Activated naive CD4-positive, alpha-beta T cell treated with anti-CD3 and anti-CD28 coated beads for 36 hours (primary cell): ENCODE data around the gene UST. TPM values are rescaled to one million over a fixed set of nuclear protein-coding genes. Genes with fewer than 3 reads are reported as not detected.

Experiments
- CTCF ChIA-PET: fragments of 350-600 bp; sonication (Branson Sonifier 250); formaldehyde crosslinking; loops from one replicate; lab custom pipeline; 2021; ENCODE audit warnings: antibody characterized with exemption; lab: Charles Lee
- DNase-seq: peaks from one replicate; pipeline ENCODE4 v3.0.0-alpha.2; 2020
- H3K27ac Mint-ChIP-seq: one replicate; pipeline ENCODE4 v1.8.0; 2021; ENCODE audit warnings: mild to moderate bottlenecking, mixed read lengths
- H3K27me3 Mint-ChIP-seq: one replicate; pipeline ENCODE4 v1.8.0; 2021; ENCODE audit warnings: low read depth, mixed read lengths
- H3K36me3 Mint-ChIP-seq: one replicate; pipeline ENCODE4 v1.8.0; 2021; ENCODE audit warnings: low read depth, mixed read lengths
- H3K4me1 Mint-ChIP-seq: one replicate; pipeline ENCODE4 v1.8.0; 2021; ENCODE audit warnings: low read depth, mixed read lengths
- H3K4me3 Mint-ChIP-seq: one replicate; pipeline ENCODE4 v1.8.0; 2021; ENCODE audit warnings: mild to moderate bottlenecking, moderate library complexity, mixed read lengths
- H3K9me3 Mint-ChIP-seq: one replicate; pipeline ENCODE4 v1.8.0; 2021; ENCODE audit warnings: mixed read lengths
- intact Hi-C: fragments of 100-400 bp; cut with micrococcal nuclease; formaldehyde crosslinking; loops from one replicate; pipeline ENCODE4 v1.15.1; 2023
- total RNA-seq, 2 experiments: library from RNA; stranded (reverse); gene quantifications; one replicate each; pipeline ENCODE4 v1.2.3, GENCODE V29; 2021

UST gene
- total RNA-seq, 2 experiments from 2014 or later, result 0.20 to 0.74 TPM

- intact Hi-C loops, result no loop called here
- Mint-ChIP-seq H3K27ac (no peak overlapping the region), H3K27me3 (peaks cover 16% of the 10 kb centered on the region), H3K9me3 (no peaks in the 10 kb centered on the region), H3K4me1 (no peaks in the 10 kb centered on the region), H3K4me3 (no peak overlapping the region), H3K36me3 (no peaks in the 10 kb centered on the region)
- no peak for DNase-seq
- CTCF ChIA-PET, result interaction anchor here (0.9 kb wide), 1 partner anchor 23 kb away, joined by 3 read pairs; no protein-coding TSS in a partner anchor
These were observed 48.0 kb downstream of the UST start for GRCh38 chr6:148794797-148795196.

GRCh38 chr6:148795563-148795962 is 48.7 kb downstream of the UST start:
- Mint-ChIP-seq H3K27me3 (peaks cover 16% of the 10 kb centered on the region), H3K9me3 (no peaks in the 10 kb centered on the region), H3K36me3 (no peaks in the 10 kb centered on the region), H3K4me3 (no peak overlapping the region), H3K4me1 (no peaks in the 10 kb centered on the region), H3K27ac (no peak overlapping the region)
- CTCF ChIA-PET, result no interaction called here
- DNase-seq, result no peak
- intact Hi-C loops, result no loop called here

GRCh38 chr6:148799647-148800046 is 52.8 kb downstream of the UST start:
- H3K9me3 Mint-ChIP-seq, result no peaks in the 10 kb centered on the region
- DNase-seq, result no peak
- CTCF ChIA-PET, result no interaction called here
- H3K4me1 Mint-ChIP-seq, result no peaks in the 10 kb centered on the region
- H3K27me3 Mint-ChIP-seq, result peaks cover 7% of the 10 kb centered on the region
- no peaks in the 10 kb centered on the region for H3K36me3 Mint-ChIP-seq
- no peak overlapping the region for H3K4me3 Mint-ChIP-seq
- no peak overlapping the region for H3K27ac Mint-ChIP-seq
- intact Hi-C loops, result no loop called here

GRCh38 chr6:148800536-148800935 is 53.7 kb downstream of the UST start:
- no peak for DNase-seq
- no peak overlapping the region for H3K27ac Mint-ChIP-seq
- CTCF ChIA-PET, result no interaction called here
- no peaks in the 10 kb centered on the region for H3K9me3 Mint-ChIP-seq
- intact Hi-C loops, result no loop called here
- no peaks in the 10 kb centered on the region for H3K4me1 Mint-ChIP-seq
- H3K4me3 Mint-ChIP-seq, result no peak overlapping the region
- no peaks in the 10 kb centered on the region for H3K36me3 Mint-ChIP-seq
- peaks cover 10% of the 10 kb centered on the region for H3K27me3 Mint-ChIP-seq

GRCh38 chr6:148803979-148804378 is 57.1 kb downstream of the UST start:
- CTCF ChIA-PET, result no interaction called here
- Mint-ChIP-seq H3K27me3 (peaks cover 4% of the 10 kb centered on the region), H3K4me3 (no peak overlapping the region), H3K27ac (no peak overlapping the region), H3K36me3 (no peaks in the 10 kb centered on the region), H3K4me1 (no peaks in the 10 kb centered on the region), H3K9me3 (no peaks in the 10 kb centered on the region)
- DNase-seq, result no peak
- intact Hi-C loops, result no loop called here

- no peaks in the 10 kb centered on the region for H3K4me1 Mint-ChIP-seq
- intact Hi-C loops, result no loop called here
- H3K27ac Mint-ChIP-seq, result no peak overlapping the region
- H3K27me3 Mint-ChIP-seq, result peaks cover 4% of the 10 kb centered on the region
- DNase-seq, result no peak
- no peak overlapping the region for H3K4me3 Mint-ChIP-seq
- H3K9me3 Mint-ChIP-seq, result no peaks in the 10 kb centered on the region
- H3K36me3 Mint-ChIP-seq, result no peaks in the 10 kb centered on the region
- CTCF ChIA-PET, result no interaction called here
These were observed 58.9 kb downstream of the UST start for GRCh38 chr6:148805777-148806176.

- intact Hi-C loops, result no loop called here
- CTCF ChIA-PET, result no interaction called here
- no peaks in the 10 kb centered on the region for H3K9me3 Mint-ChIP-seq
- no peaks in the 10 kb centered on the region for H3K4me1 Mint-ChIP-seq
- DNase-seq, result no peak
- H3K27me3 Mint-ChIP-seq, result peaks cover 4% of the 10 kb centered on the region
- no peaks in the 10 kb centered on the region for H3K36me3 Mint-ChIP-seq
- H3K27ac Mint-ChIP-seq, result no peak overlapping the region
- H3K4me3 Mint-ChIP-seq, result no peak overlapping the region
These were observed 61.0 kb downstream of the UST start for GRCh38 chr6:148807784-148808183.

GRCh38 chr6:148808786-148809304 is 62.0 kb downstream of the UST start:
- intact Hi-C loops, result no loop called here
- no peaks in the 10 kb centered on the region for H3K36me3 Mint-ChIP-seq
- H3K4me3 Mint-ChIP-seq, result no peak overlapping the region
- H3K9me3 Mint-ChIP-seq, result no peaks in the 10 kb centered on the region
- DNase-seq, result no peak
- H3K27me3 Mint-ChIP-seq, result peaks cover 4% of the 10 kb centered on the region
- CTCF ChIA-PET, result no interaction called here
- no peak overlapping the region for H3K27ac Mint-ChIP-seq
- H3K4me1 Mint-ChIP-seq, result no peaks in the 10 kb centered on the region

- no peak for DNase-seq
- H3K27ac Mint-ChIP-seq, result no peak overlapping the region
- H3K4me1 Mint-ChIP-seq, result no peaks in the 10 kb centered on the region
- CTCF ChIA-PET, result no interaction called here
- no peaks in the 10 kb centered on the region for H3K27me3 Mint-ChIP-seq
- no peak overlapping the region for H3K4me3 Mint-ChIP-seq
- peaks cover 2% of the 10 kb centered on the region for H3K9me3 Mint-ChIP-seq
- intact Hi-C loops, result no loop called here
- no peaks in the 10 kb centered on the region for H3K36me3 Mint-ChIP-seq
These were observed 64.6 kb downstream of the UST start for GRCh38 chr6:148811459-148811858.

GRCh38 chr6:148814082-148814790 is 67.4 kb downstream of the UST start:
- intact Hi-C loops, result no loop called here
- no peak overlapping the region for H3K27ac Mint-ChIP-seq

GRCh38 chr6:148814869-148815268 is 68.0 kb downstream of the UST start:
- Mint-ChIP-seq H3K4me1 (no peaks in the 10 kb centered on the region), H3K27ac (no peak overlapping the region), H3K36me3 (no peaks in the 10 kb centered on the region), H3K9me3 (peaks cover 2% of the 10 kb centered on the region), H3K4me3 (no peak overlapping the region), H3K27me3 (no peaks in the 10 kb centered on the region)
- DNase-seq, result no peak
- intact Hi-C loops, result no loop called here
- CTCF ChIA-PET, result no interaction called here

More at GRCh38 chr6:148814082-148814790, 67.4 kb downstream of the UST start:
- no peak for DNase-seq
- Mint-ChIP-seq H3K4me1 (no peaks in the 10 kb centered on the region), H3K4me3 (no peak overlapping the region), H3K9me3 (peaks cover 2% of the 10 kb centered on the region), H3K27me3 (no peaks in the 10 kb centered on the region), H3K36me3 (no peaks in the 10 kb centered on the region)
- CTCF ChIA-PET, result no interaction called here

GRCh38 chr6:148816117-148816516 is 69.3 kb downstream of the UST start:
- Mint-ChIP-seq H3K9me3 (peaks cover 2% of the 10 kb centered on the region), H3K27me3 (no peaks in the 10 kb centered on the region), H3K4me1 (no peaks in the 10 kb centered on the region), H3K36me3 (no peaks in the 10 kb centered on the region), H3K27ac (no peak overlapping the region), H3K4me3 (no peak overlapping the region)
- intact Hi-C loops, result no loop called here
- CTCF ChIA-PET, result interaction anchor here (1.2 kb wide), 1 partner anchor 129 kb away, joined by 3 read pairs; no protein-coding TSS in a partner anchor
- DNase-seq, result no peak

GRCh38 chr6:148817689-148818088 is 70.9 kb downstream of the UST start:
- Mint-ChIP-seq H3K9me3 (peaks cover 2% of the 10 kb centered on the region), H3K4me3 (no peak overlapping the region), H3K36me3 (no peaks in the 10 kb centered on the region), H3K4me1 (no peaks in the 10 kb centered on the region), H3K27me3 (no peaks in the 10 kb centered on the region), H3K27ac (no peak overlapping the region)
- intact Hi-C loops, result no loop called here
- no peak for DNase-seq
- CTCF ChIA-PET, result interaction anchor here (0.6 kb wide), 1 partner anchor 210 kb away, joined by 3 read pairs; no protein-coding TSS in a partner anchor
